ENCODE measurements around the gene LMAN1.

Gene LMAN1

GRCh38 chr18:59360381-59360780 is 1.3 kb upstream of the LMAN1 start:
- Histone ChIP-seq H3K4me3 (ENCODE audit: low read depth, low read length, poor library complexity, severe bottlenecking) (no peak overlapping the region), H3K9me2 (ENCODE audit: low read depth, low read length) (no peaks in the 10 kb centered on the region), H3K4me2 (ENCODE audit: low read length) (no peak overlapping the region), H3K9me3 (ENCODE audit: low read length) (no peaks in the 10 kb centered on the region), H2AFZ (ENCODE audit: low read length) (no peak overlapping the region), H3K79me2 (ENCODE audit: insufficient read depth, low read length) (peaks cover 5% of the 10 kb centered on the region; the same call in 1 of the 2 replicates), H4K20me1 (ENCODE audit: insufficient read depth, low read length) (no peaks in the 10 kb centered on the region), H3F3A (ENCODE audit: insufficient read depth, low read length) (no peaks in the 10 kb centered on the region), H3K27ac (ENCODE audit: low read depth, low read length, poor library complexity, severe bottlenecking) (no peak overlapping the region), H3K27me3 (ENCODE audit: insufficient read depth, low read length) (no peaks in the 10 kb centered on the region), H3K36me3 (ENCODE audit: insufficient read depth, low read length) (peaks cover 7% of the 10 kb centered on the region; the same call in 1 of the 2 replicates), H3K9ac (ENCODE audit: low read length) (no peak overlapping the region), H3K4me1 (ENCODE audit: insufficient read depth, low read length, severe bottlenecking) (peaks cover 27% of the 10 kb centered on the region)
- no peak for TF ChIP-seq EZH2 (IDR thresholded peaks at IDR 0.05; ENCODE audit: borderline replicate concordance, low read length)
- TF ChIP-seq CTCF (IDR thresholded peaks at IDR 0.05; ENCODE audit: low read length) = no peak

- no peaks in the 10 kb centered on the region for H3K27me3 ChIP-seq (ENCODE audit: insufficient read depth, low read length)
These were observed 499 bp upstream of the LMAN1 start for GRCh38 chr18:59359576-59359952.

GRCh38 chr18:59358414-59358711 is 702 bp downstream of the LMAN1 start:
- no peaks in the 10 kb centered on the region for H3K9me2 ChIP-seq (ENCODE audit: low read depth, low read length)
- TF ChIP-seq CTCF (IDR thresholded peaks at IDR 0.05; ENCODE audit: low read length) = no peak
- TF ChIP-seq EZH2 (IDR thresholded peaks at IDR 0.05; ENCODE audit: borderline replicate concordance, low read length) = no peak
- H3K9ac ChIP-seq (ENCODE audit: low read length) = peak overlapping the region; percentile 69
- peaks cover 27% of the 10 kb centered on the region for H3K4me1 ChIP-seq (ENCODE audit: insufficient read depth, low read length, severe bottlenecking)
- no peak overlapping the region for H2AFZ ChIP-seq (ENCODE audit: low read length)
- H3K79me2 ChIP-seq (ENCODE audit: insufficient read depth, low read length) = peaks cover 5% of the 10 kb centered on the region; the same call in 1 of the 2 replicates
- no peaks in the 10 kb centered on the region for H3K9me3 ChIP-seq (ENCODE audit: low read length)
- peak overlapping the region; percentile 89 for H3K4me2 ChIP-seq (ENCODE audit: low read length)
- H3K27me3 ChIP-seq (ENCODE audit: insufficient read depth, low read length) = no peaks in the 10 kb centered on the region
- H4K20me1 ChIP-seq (ENCODE audit: insufficient read depth, low read length) = no peaks in the 10 kb centered on the region
- peak overlapping the region; percentile 45 for H3K27ac ChIP-seq (ENCODE audit: low read depth, low read length, poor library complexity, severe bottlenecking)
- peak overlapping the region; percentile 75 for H3K4me3 ChIP-seq (ENCODE audit: low read depth, low read length, poor library complexity, severe bottlenecking)
- H3F3A ChIP-seq (ENCODE audit: insufficient read depth, low read length) = no peaks in the 10 kb centered on the region
- peaks cover 27% of the 10 kb centered on the region for H3K36me3 ChIP-seq (ENCODE audit: insufficient read depth, low read length)

More at GRCh38 chr18:59359576-59359952, 499 bp upstream of the LMAN1 start:
- no peaks in the 10 kb centered on the region for H3F3A ChIP-seq (ENCODE audit: insufficient read depth, low read length)
- H4K20me1 ChIP-seq (ENCODE audit: insufficient read depth, low read length) = no peaks in the 10 kb centered on the region
- H3K9me2 ChIP-seq (ENCODE audit: low read depth, low read length) = no peaks in the 10 kb centered on the region
- peaks cover 27% of the 10 kb centered on the region for H3K4me1 ChIP-seq (ENCODE audit: insufficient read depth, low read length, severe bottlenecking)
- peaks cover 15% of the 10 kb centered on the region; the same call in 1 of the 2 replicates for H3K36me3 ChIP-seq (ENCODE audit: insufficient read depth, low read length)
- no peaks in the 10 kb centered on the region for H3K9me3 ChIP-seq (ENCODE audit: low read length)
- TF ChIP-seq CTCF (IDR thresholded peaks at IDR 0.05; ENCODE audit: low read length) = no peak
- TF ChIP-seq EZH2 (IDR thresholded peaks at IDR 0.05; ENCODE audit: borderline replicate concordance, low read length) = no peak
- H2AFZ ChIP-seq (ENCODE audit: low read length) = peak overlapping the region; percentile 88
- H3K4me2 ChIP-seq (ENCODE audit: low read length) = peak overlapping the region; percentile 89
- H3K27ac ChIP-seq (ENCODE audit: low read depth, low read length, poor library complexity, severe bottlenecking) = no peak overlapping the region
- H3K4me3 ChIP-seq (ENCODE audit: low read depth, low read length, poor library complexity, severe bottlenecking) = peak overlapping the region; percentile 75
- H3K9ac ChIP-seq (ENCODE audit: low read length) = peak overlapping the region; percentile 64
- H3K79me2 ChIP-seq (ENCODE audit: insufficient read depth, low read length) = peaks cover 5% of the 10 kb centered on the region; the same call in 1 of the 2 replicates
